ENCODE measurements around the gene SERPINB4. TPM values are rescaled to one million over a fixed set of nuclear protein-coding genes. Genes with fewer than 3 reads are reported as not detected.

The SERPINB4 gene
- total RNA-seq, 1 donor from 2014 or later = not detected

DNA sequence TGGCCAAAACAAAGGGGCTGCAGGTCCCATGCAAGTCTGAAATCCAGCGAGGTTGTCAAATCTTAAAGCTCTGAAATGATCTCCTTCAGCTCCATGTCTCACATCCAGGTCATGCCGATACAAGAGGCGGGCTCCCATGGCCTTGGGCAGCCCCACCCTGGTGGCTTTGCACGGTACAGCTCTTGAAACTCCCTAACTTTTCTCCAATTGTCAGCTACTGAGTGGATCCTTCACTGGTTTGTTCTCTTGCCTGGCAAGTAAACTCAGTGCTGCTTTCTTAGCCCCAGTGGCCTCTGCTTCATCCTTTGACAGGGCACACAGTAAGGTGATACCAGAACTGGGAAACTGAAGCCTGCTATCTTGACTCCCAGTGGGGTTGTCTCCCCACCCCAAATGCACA lies 30.6 kb downstream of the SERPINB4 start:
- H3K4me3 Mint-ChIP-seq = no peak overlapping the region
- TF ChIP-seq CTCF (IDR thresholded peaks at IDR 0.05; ENCODE audit: unreplicated experiment) = no peak
- H3K36me3 Mint-ChIP-seq = no peaks in the 10 kb centered on the region
- DNase-seq (ENCODE audit: low spot score in 2 of 2, unreplicated experiment in 2 of 2) = no peak
- no peaks in the 10 kb centered on the region for H3K27me3 Mint-ChIP-seq (ENCODE audit: low read depth)
- H3K4me1 Mint-ChIP-seq = peaks cover 13% of the 10 kb centered on the region
- no peaks in the 10 kb centered on the region for H3K9me3 Mint-ChIP-seq
- H3K27ac Mint-ChIP-seq = no peak overlapping the region

DNA sequence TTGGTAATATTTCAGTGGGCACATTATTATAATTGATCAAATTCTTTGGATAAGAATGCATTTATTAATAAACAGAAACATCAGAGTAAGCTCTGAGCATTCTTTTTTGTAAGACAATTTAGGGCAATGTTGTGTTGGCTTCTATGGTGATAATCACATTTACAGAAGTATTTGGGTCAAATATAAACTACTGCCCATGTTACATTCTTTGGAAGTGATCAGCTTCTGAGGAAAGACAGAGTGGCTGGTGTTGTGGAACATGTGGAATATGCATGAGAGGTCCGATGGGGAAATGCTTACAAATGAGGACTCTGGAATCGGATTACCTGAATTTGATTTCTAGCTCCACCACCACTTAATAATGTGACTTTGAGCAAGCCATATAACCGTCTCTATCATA lies 37.5 kb downstream of the SERPINB4 start:
- Mint-ChIP-seq H3K27ac (no peak overlapping the region), H3K9me3 (peaks cover 3% of the 10 kb centered on the region), H3K4me1 (no peaks in the 10 kb centered on the region), H3K36me3 (no peaks in the 10 kb centered on the region), H3K27me3 (ENCODE audit: low read depth) (no peaks in the 10 kb centered on the region), H3K4me3 (no peak overlapping the region)
- no peak for DNase-seq (ENCODE audit: low spot score in 2 of 2, unreplicated experiment in 2 of 2)
- no peak for TF ChIP-seq CTCF (IDR thresholded peaks at IDR 0.05; ENCODE audit: unreplicated experiment)

GRCh38 chr18:63604791-63605567 lies 39.1 kb downstream of the SERPINB4 start:
- TF ChIP-seq CTCF (IDR thresholded peaks at IDR 0.05; ENCODE audit: unreplicated experiment) = no peak
- Mint-ChIP-seq H3K9me3 (peaks cover 3% of the 10 kb centered on the region), H3K36me3 (no peaks in the 10 kb centered on the region), H3K27me3 (ENCODE audit: low read depth) (no peaks in the 10 kb centered on the region), H3K4me1 (no peaks in the 10 kb centered on the region), H3K4me3 (no peak overlapping the region), H3K27ac (no peak overlapping the region)
- DNase-seq (ENCODE audit: low spot score in 2 of 2, unreplicated experiment in 2 of 2) = no peak

- peaks cover 3% of the 10 kb centered on the region for H3K9me3 Mint-ChIP-seq
- H3K4me3 Mint-ChIP-seq = no peak overlapping the region
- no peak for TF ChIP-seq CTCF (IDR thresholded peaks at IDR 0.05; ENCODE audit: unreplicated experiment)
- H3K4me1 Mint-ChIP-seq = no peaks in the 10 kb centered on the region
- H3K27me3 Mint-ChIP-seq (ENCODE audit: low read depth) = no peaks in the 10 kb centered on the region
- H3K27ac Mint-ChIP-seq = no peak overlapping the region
- no peaks in the 10 kb centered on the region for H3K36me3 Mint-ChIP-seq
- no peak for DNase-seq (ENCODE audit: low spot score in 2 of 2, unreplicated experiment in 2 of 2)
These were observed 40.3 kb downstream of the SERPINB4 start for GRCh38 chr18:63603772-63604171.

GRCh38 chr18:63603355-63603754 lies 40.7 kb downstream of the SERPINB4 start:
- Mint-ChIP-seq H3K27me3 (ENCODE audit: low read depth) (no peaks in the 10 kb centered on the region), H3K27ac (no peak overlapping the region), H3K4me1 (no peaks in the 10 kb centered on the region), H3K9me3 (peaks cover 3% of the 10 kb centered on the region), H3K36me3 (no peaks in the 10 kb centered on the region), H3K4me3 (no peak overlapping the region)
- no peak for DNase-seq (ENCODE audit: low spot score in 2 of 2, unreplicated experiment in 2 of 2)
- TF ChIP-seq CTCF (IDR thresholded peaks at IDR 0.05; ENCODE audit: unreplicated experiment) = no peak

Data from mesothelial cell of epicardium (in vitro differentiated cells).